CD4-positive, alpha-beta T cell treated with Interleukin-12 subunit alpha and Interleukin-12 subunit beta, for 1 hour (primary cell): ENCODE data around the gene CWC22.
"Not testable (repeated sequence)": the region's sequence is repeated elsewhere in the genome, so short reads cannot be mapped to it uniquely, and the experiment has no call there.

Experiments used
- DNase-seq: peaks from one replicate; pipeline ENCODE4 v3.0.0-alpha.2; 2020

Gene CWC22

GRCh38 chr2:179948058-179948457, 59.0 kb downstream of the CWC22 start:
- no peak for DNase-seq

- DNase-seq: no peak
These were observed 60.1 kb downstream of the CWC22 start for GRCh38 chr2:179946810-179947615.

DNA sequence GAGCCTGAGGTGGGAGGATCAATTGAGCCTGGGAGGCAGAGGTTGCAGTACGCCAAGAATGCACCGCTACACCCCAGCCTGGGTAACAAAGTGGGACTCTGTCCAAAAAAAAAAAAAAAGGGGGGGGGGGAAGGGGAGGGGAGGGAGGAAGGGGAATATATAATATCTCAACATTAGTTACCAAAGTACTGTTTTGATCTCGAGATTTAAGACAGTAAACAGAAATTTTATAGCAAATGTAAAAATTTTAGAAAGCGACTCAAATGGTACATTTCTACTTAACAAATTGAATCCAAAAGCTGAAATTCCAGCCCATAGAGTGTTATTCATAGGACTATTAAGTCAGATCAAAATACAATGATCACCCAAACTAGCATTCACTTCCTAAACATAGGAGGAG, 60.8 kb downstream of the CWC22 start:
- DNase-seq: no peak

- no peak for DNase-seq
These were observed 67.8 kb downstream of the CWC22 start for GRCh38 chr2:179939259-179939658.

DNA sequence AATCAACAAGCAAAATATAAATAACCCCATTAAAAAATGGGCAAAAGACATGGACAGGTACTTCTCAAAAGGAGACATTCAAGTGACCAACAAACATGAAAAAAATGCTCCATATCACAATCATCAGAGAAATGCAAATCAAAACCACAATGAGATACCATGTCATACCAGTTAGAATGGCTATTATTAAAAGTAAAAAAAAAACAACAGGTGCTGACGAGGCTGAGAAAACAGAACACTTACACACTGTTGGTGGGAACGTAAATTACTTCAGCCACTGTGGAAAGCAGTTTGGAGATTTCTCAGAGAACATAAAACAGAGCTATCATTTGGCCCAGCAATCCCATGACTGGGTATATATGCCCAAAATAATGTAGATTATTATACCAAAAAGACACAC, 69.1 kb downstream of the CWC22 start:
- DNase-seq: no peak

DNA sequence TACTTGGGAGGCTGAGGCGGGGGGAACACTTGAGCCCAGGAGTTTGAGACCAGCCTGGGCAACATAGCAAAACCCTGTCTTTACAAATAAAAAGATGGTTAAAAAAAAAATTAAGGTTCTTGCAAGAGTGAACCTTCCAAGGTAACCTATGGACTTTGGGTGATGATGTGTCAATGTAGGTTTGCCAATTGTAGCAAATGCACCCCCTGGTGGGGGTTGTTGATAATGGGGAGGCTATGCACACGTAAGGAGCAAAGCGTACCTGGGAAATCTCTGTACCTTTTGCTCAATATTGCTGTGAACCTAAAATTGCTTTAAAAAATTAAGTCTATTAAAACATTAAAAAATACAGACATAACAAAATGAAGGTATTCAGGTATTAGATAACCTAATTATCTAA, 70.4 kb downstream of the CWC22 start:
- DNase-seq: no peak

DNA sequence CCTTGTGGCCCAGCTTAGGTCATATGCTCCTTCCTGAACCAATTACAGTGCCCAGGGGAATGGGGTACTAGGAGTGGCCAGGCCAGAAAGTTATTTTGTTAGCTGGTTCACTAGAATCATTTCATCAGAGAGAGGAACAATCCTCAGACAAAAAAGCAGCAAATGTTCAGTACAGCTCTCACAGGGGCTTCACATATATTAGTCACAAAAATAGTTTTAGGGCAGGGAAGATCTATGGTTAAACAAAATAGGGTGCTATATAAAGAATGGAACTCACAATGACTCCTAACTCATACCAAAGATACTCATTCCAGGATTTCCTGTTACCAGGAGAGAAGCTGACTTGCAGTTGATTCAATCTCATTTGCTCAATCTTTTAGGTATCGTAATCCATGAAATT, 71.0 kb downstream of the CWC22 start:
- DNase-seq: no peak

- DNase-seq: no peak
These were observed 74.3 kb downstream of the CWC22 start for GRCh38 chr2:179932786-179933185.

DNA sequence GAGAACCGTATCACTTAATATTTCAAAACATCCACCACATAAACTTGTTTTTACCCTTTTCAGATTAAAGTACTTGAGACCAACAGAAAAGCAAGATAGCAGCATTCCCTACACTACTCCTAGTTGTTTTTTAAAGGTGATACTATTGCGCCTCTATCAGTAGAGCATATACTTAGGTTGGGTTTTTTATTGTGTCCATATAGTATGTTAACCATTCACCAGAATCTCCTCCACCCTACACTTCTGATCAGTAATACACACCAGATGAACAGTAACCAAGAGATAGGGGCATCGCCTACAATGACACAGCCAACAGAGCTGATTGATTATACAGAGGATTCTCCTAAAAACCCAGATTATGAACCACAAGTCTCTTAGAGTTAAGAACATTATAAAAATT, 75.6 kb downstream of the CWC22 start:
- DNase-seq: no peak

- not testable (repeated sequence) for DNase-seq
These were observed 77.1 kb downstream of the CWC22 start for GRCh38 chr2:179929997-179930396.

GRCh38 chr2:179927041-179927440, 80.1 kb downstream of the CWC22 start:
- DNase-seq: no peak

DNA sequence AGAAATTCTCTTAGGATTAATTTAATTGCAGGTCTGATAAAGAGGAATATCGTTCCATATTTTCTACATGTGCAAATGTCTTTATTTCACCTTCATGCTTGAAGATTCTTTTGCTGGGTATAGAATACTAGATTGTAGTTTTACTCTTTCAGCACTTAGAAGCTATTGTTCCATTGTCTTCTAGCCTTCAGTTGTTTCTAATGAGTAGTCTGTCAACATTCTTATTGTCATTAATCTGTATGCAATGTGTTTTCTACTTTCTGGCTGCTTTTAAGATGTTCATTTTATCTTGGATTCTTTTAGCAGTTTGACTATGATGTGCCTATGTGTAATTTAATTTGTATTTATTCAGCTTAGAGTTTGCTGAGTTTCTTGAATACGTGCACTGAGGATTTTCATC, 81.4 kb downstream of the CWC22 start:
- no peak for DNase-seq

DNA sequence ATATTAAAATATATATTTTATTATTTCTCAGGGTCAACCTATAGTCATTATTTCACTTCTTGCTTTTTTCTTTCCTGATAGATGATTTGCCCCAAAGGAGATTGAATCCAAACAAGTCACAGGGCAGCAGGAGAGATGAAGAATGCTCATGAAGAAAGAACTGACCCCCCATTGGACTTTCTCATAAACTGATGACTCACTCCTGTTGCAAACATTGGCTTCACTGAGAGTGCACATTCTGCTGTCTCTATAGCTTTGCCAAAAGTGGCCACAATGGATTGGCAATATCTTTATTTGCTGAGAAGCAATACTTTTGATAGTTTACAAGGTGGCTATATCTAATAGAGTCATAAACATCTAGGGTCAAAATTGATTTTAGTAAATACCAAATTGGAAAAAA, 89.8 kb downstream of the CWC22 start:
- no peak for DNase-seq

DNA sequence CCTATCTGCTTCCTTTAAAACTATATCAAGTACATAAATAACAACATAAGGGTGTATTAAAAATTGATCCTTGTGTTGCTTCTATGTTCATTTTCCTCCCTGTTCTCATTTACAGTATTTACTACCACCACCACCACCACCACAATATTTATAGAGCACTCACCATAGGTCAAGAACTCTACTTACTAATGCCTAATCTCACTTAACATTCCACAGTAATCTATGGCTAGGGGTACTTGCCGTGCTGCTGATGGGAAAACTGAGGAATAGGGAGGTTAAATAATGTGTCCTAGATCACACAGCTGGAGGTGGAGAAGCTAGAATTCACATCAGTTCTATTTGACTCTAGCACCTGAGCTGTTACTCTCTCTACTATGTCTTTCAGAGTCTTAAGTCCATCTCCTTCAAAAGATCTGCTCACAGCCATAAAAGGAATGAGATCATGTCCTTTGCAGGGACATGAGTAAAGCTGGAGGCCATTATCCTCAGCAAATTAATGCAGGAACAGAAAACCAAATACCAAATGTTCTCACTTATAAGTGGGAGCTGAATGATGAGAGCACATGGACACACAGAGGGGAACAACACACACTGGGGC, 91.6 kb downstream of the CWC22 start:
- DNase-seq: no peak

GRCh38 chr2:179913809-179914208, 93.3 kb downstream of the CWC22 start:
- no peak for DNase-seq

GRCh38 chr2:179911569-179911968, 95.5 kb downstream of the CWC22 start:
- DNase-seq: no peak

DNA sequence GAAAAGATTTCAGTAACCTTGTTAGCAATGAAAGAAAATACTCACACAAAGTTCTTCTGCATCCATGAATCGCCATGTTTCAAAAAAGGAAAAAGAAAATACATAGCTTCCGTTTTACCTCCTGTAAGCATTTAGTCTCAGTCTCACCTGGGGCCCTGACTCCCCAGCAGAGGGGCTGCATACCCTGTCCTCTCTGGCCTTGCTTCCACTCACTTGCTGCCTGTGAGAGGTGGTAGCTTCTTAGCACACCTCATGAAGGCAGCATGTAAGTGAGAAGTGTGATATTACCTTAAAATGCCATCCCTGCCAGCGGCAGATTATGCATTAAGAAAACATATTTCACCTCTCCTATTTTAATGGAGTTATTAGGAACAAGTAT, 96.4 kb downstream of the CWC22 start:
- DNase-seq: no peak

DNA sequence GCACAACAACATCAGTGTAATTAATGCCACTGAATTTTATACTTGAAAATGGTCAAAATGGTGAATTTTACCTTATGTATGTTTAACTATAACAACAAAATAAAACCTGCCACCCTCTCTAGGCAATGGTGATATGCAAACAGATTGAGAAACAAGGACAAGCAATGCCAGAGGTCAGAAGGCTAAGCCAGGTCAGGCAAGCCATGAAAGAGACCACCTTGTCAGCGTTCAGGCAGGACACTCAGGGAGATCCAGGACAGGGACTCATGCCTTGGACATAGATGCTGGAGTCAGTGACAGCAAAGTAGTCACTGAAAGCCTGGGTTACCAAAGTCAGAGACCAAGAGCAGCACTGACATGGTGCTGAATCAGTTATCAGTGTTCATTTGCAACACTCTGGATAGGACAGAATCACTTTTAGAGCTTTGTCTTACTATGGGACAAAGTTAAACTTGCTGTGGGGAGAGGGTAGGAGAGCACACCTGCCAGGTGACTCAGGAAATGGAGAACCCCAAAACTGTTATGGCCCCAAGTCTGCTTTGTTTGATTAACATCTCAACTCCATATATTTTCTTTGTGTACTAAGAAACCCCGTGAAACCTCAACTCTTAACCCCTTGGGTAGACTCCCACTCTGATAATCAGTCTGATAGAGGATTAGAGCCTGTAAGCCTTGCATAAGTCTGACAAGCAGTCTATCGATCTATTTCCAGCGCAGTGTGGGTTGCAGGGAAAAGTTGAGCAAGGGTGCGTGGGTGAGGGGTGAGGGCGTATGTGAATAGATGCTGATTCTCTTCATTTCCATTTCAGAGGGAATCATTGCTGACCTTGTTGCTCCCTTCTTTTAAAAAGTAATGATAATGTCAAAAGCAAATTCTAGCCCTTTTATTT, 97.0 kb downstream of the CWC22 start:
- DNase-seq: no peak

GRCh38 chr2:179900655-179901054, 106.4 kb downstream of the CWC22 start:
- DNase-seq: no peak

GRCh38 chr2:179899666-179900065, 107.4 kb downstream of the CWC22 start:
- no peak for DNase-seq

DNA sequence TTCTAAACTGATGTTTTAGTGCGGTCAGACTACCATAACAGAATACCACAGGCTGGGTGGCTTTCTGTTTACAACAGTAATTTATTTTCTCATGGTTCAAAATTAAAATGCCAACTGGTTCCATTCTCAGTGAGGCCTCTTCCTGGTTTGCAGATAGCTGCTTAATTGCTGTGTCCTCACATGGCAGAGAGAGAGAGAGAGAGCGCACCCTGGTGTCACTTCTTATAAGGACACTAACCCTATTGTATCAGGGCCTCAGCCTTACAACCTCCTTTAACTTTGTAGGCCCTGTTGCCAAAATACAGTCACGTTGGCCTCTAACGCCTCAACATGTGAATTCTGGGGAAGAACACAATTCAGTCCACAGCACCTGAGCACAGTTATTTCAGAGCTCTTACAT, 108.2 kb downstream of the CWC22 start:
- DNase-seq: no peak
